GM19193 (cell line): ENCODE results near the gene STEAP2.

Source experiments
- POLR2A ChIP-seq: IDR thresholded peaks from 4 replicates; pipeline ENCODE4 v1.6.1; 2011; ENCODE audit not compliant: insufficient read depth, insufficient read length; ENCODE audit errors: extremely low read depth

Gene STEAP2

GRCh38 chr7:90222811-90223725 lies 11.5 kb downstream of the STEAP2 start:
- TF ChIP-seq POLR2A: no peak

- no peak for TF ChIP-seq POLR2A
These were observed 12.7 kb downstream of the STEAP2 start for GRCh38 chr7:90224195-90224594.

- TF ChIP-seq POLR2A: no peak
These were observed 13.6 kb downstream of the STEAP2 start for GRCh38 chr7:90225181-90225580.

- TF ChIP-seq POLR2A: no peak
These were observed 14.1 kb downstream of the STEAP2 start for GRCh38 chr7:90225601-90226000.

- no peak for TF ChIP-seq POLR2A
These were observed 15.7 kb downstream of the STEAP2 start for GRCh38 chr7:90227259-90227658.

- TF ChIP-seq POLR2A: no peak
These were observed 18.1 kb downstream of the STEAP2 start for GRCh38 chr7:90229682-90230081.

- TF ChIP-seq POLR2A: no peak
These were observed 19.3 kb downstream of the STEAP2 start for GRCh38 chr7:90230834-90231233.

- no peak for TF ChIP-seq POLR2A
These were observed 19.8 kb downstream of the STEAP2 start for GRCh38 chr7:90231304-90231703.

GRCh38 chr7:90232430-90232829 lies 20.9 kb downstream of the STEAP2 start:
- no peak for TF ChIP-seq POLR2A

- TF ChIP-seq POLR2A: no peak
These were observed 22.0 kb downstream of the STEAP2 start for GRCh38 chr7:90233569-90233968.

GRCh38 chr7:90236721-90237289 lies 25.3 kb downstream of the STEAP2 start:
- TF ChIP-seq POLR2A: no peak

GRCh38 chr7:90238022-90238421 lies 26.5 kb downstream of the STEAP2 start:
- no peak for TF ChIP-seq POLR2A

GRCh38 chr7:90238583-90238982 lies 27.0 kb downstream of the STEAP2 start:
- no peak for TF ChIP-seq POLR2A

- no peak for TF ChIP-seq POLR2A
These were observed 27.5 kb downstream of the STEAP2 start for GRCh38 chr7:90239050-90239449.

GRCh38 chr7:90239625-90240228 lies 28.2 kb downstream of the STEAP2 start:
- TF ChIP-seq POLR2A: no peak
